GM21390 (cell line): ENCODE results near the gene TKFC.
"Not testable (repeated sequence)": the region's sequence is repeated elsewhere in the genome, so short reads cannot be mapped to it uniquely, and the experiment has no call there.

ENCODE experiments used
- ATAC-seq: cut with Tn5 transposase; IDR thresholded peaks from one replicate; pipeline ENCODE4 v1.9.1; 2021; ENCODE audit not compliant: unreplicated experiment

Gene TKFC

GRCh38 chr11:61362542-61362875 is 29.5 kb downstream of the TKFC start:
- ATAC-seq, result no peak

GRCh38 chr11:61364012-61364675 is 31.1 kb downstream of the TKFC start:
- no peak for ATAC-seq

GRCh38 chr11:61367406-61367805 is 34.4 kb downstream of the TKFC start:
- ATAC-seq, result no peak

- ATAC-seq, result no peak
Observed at GRCh38 chr11:61368646-61369045, 35.6 kb downstream of the TKFC start.

- ATAC-seq, result no peak
Observed at GRCh38 chr11:61369372-61370348, 36.6 kb downstream of the TKFC start.

- no peak for ATAC-seq
Observed at GRCh38 chr11:61370349-61371005, 37.4 kb downstream of the TKFC start.

- no peak for ATAC-seq
Observed at GRCh38 chr11:61372659-61373420, 39.8 kb downstream of the TKFC start.

- ATAC-seq, result no peak
Observed at GRCh38 chr11:61375761-61376108, 42.7 kb downstream of the TKFC start.

GRCh38 chr11:61377461-61378160 is 44.6 kb downstream of the TKFC start:
- no peak for ATAC-seq

- no peak for ATAC-seq
Observed at GRCh38 chr11:61378713-61379313, 45.8 kb downstream of the TKFC start.

GRCh38 chr11:61380884-61381283 is 47.9 kb downstream of the TKFC start:
- ATAC-seq, result no peak

GRCh38 chr11:61383859-61384258 is 50.8 kb downstream of the TKFC start:
- ATAC-seq, result not testable (repeated sequence)

GRCh38 chr11:61384271-61385242 is 51.5 kb downstream of the TKFC start:
- ATAC-seq, result no peak

- ATAC-seq, result no peak
Observed at GRCh38 chr11:61390161-61390560, 57.1 kb downstream of the TKFC start.

GRCh38 chr11:61392981-61393595 is 60.1 kb downstream of the TKFC start:
- no peak for ATAC-seq
